Muscle of back (tissue), 11 donors: Measurements from ENCODE around the gene ZNF74. TPM values are rescaled to one million over a fixed set of nuclear protein-coding genes. Genes with fewer than 3 reads are reported as not detected.
"Not testable (repeated sequence)": the region's sequence is repeated elsewhere in the genome, so short reads cannot be mapped to it uniquely, and the experiment has no call there.

Experiments used
- DNase-seq, 3 donors: peaks; one replicate each; pipeline versions ENCODE4 v3.0.0 to v3.0.0-alpha.2; 2013
- polyA plus RNA-seq, 10 donors: library from polyadenylated mRNA; unstranded; fragments of 120-200 nt; gene quantifications; one replicate each; pipeline ENCODE4 v1.2.1, GENCODE V29; 2013; ENCODE audit not compliant: insufficient read length in 10 of 10

ZNF74 gene
- polyA plus RNA-seq, 10 donors = 10.6 to 17.8 (median 13.7) TPM

- DNase-seq = no peak
Observed at GRCh38 chr22:20399866-20400605, 6.1 kb downstream of the ZNF74 start.

GRCh38 chr22:20400606-20401375 lies 6.8 kb downstream of the ZNF74 start:
- no peak for DNase-seq

GRCh38 chr22:20401376-20402014 lies 7.5 kb downstream of the ZNF74 start:
- no peak for DNase-seq

GRCh38 chr22:20402960-20403778 lies 9.2 kb downstream of the ZNF74 start:
- no peak for DNase-seq

- no peak for DNase-seq
Observed at GRCh38 chr22:20403779-20404140, 9.8 kb downstream of the ZNF74 start.

GRCh38 chr22:20404881-20405280 lies 10.9 kb downstream of the ZNF74 start:
- DNase-seq = no peak

- DNase-seq = no peak
Observed at GRCh38 chr22:20405291-20405930, 11.5 kb downstream of the ZNF74 start.

GRCh38 chr22:20405931-20406685 lies 12.2 kb downstream of the ZNF74 start:
- DNase-seq = no peak

- no peak for DNase-seq
Observed at GRCh38 chr22:20406686-20407408, 12.9 kb downstream of the ZNF74 start.

- no peak for DNase-seq
Observed at GRCh38 chr22:20407829-20408228, 13.9 kb downstream of the ZNF74 start.

GRCh38 chr22:20408891-20409290 lies 14.9 kb downstream of the ZNF74 start:
- DNase-seq = no peak

GRCh38 chr22:20409385-20409784 lies 15.4 kb downstream of the ZNF74 start:
- not testable (repeated sequence) for DNase-seq

- DNase-seq = no peak
Observed at GRCh38 chr22:20412474-20413216, 18.7 kb downstream of the ZNF74 start.

- no peak for DNase-seq
Observed at GRCh38 chr22:20413217-20414058, 19.5 kb downstream of the ZNF74 start.

- no peak for DNase-seq
Observed at GRCh38 chr22:20414059-20414440, 20.1 kb downstream of the ZNF74 start.

- DNase-seq = no peak
Observed at GRCh38 chr22:20414450-20414849, 20.5 kb downstream of the ZNF74 start.

- not testable (repeated sequence) for DNase-seq
Observed at GRCh38 chr22:20415241-20415640, 21.3 kb downstream of the ZNF74 start.

GRCh38 chr22:20415699-20416098 lies 21.7 kb downstream of the ZNF74 start:
- DNase-seq = not testable (repeated sequence)
